AG04450 (cell line): Measurements from ENCODE around the gene MAP3K7. TPM values are rescaled to one million over a fixed set of nuclear protein-coding genes. Genes with fewer than 3 reads are reported as not detected.

Experiments
- CTCF ChIA-PET: fragments of 300-600, 350-600 bp; formaldehyde crosslinking; extraction: SDS; loops from one replicate; lab custom pipeline; 2022; ENCODE audit warnings: antibody characterized with exemption, inconsistent platforms; lab: Charles Lee
- POLR2A ChIA-PET: fragments of 350-600 bp; formaldehyde crosslinking; extraction: SDS; loops from one replicate; lab custom pipeline; 2021; ENCODE audit warnings: antibody characterized with exemption, inconsistent platforms; lab: Yijun Ruan, JAX
- DNase-seq: peaks from one replicate; pipeline ENCODE4 v3.0.0-alpha.2; 2011; ENCODE audit warnings: low read depth, low spot score
- H3K27ac ChIP-seq: one replicate; pipeline ENCODE4 v1.5.1; 2012; ENCODE audit warnings: low read depth, low read length, control low read depth
- H3K27me3 ChIP-seq: one replicate; pipeline ENCODE4 v1.6.0; 2012; ENCODE audit warnings: low read length; ENCODE audit not compliant: control insufficient read depth, insufficient read depth
- H3K4me3 ChIP-seq: 2 replicates; pipeline ENCODE4 v1.5.1; 2011; ENCODE audit warnings: mild to moderate bottlenecking, low read depth, low read length, control low read depth
- H3K9me3 ChIP-seq: 2 replicates; pipeline ENCODE4 v1.5.1; 2012; ENCODE audit warnings: low read length; ENCODE audit not compliant: control insufficient read depth, insufficient read depth
- polyA plus RNA-seq: library from polyadenylated mRNA; depleted of rRNA; stranded (reverse); fragments of >200 nt; gene quantifications from 2 replicates; pipeline ENCODE4 v1.2.3, GENCODE V29; 2011
- TF ChIP-seq, protein P1 (sequence below): IDR thresholded peaks from 2 replicates; pipeline ENCODE4 v1.5.1; 2011; ENCODE audit warnings: low read depth, low read length, control low read depth, inconsistent platforms

The MAP3K7 gene
- polyA plus RNA-seq, 1 experiment = 52.4 TPM

DNA sequence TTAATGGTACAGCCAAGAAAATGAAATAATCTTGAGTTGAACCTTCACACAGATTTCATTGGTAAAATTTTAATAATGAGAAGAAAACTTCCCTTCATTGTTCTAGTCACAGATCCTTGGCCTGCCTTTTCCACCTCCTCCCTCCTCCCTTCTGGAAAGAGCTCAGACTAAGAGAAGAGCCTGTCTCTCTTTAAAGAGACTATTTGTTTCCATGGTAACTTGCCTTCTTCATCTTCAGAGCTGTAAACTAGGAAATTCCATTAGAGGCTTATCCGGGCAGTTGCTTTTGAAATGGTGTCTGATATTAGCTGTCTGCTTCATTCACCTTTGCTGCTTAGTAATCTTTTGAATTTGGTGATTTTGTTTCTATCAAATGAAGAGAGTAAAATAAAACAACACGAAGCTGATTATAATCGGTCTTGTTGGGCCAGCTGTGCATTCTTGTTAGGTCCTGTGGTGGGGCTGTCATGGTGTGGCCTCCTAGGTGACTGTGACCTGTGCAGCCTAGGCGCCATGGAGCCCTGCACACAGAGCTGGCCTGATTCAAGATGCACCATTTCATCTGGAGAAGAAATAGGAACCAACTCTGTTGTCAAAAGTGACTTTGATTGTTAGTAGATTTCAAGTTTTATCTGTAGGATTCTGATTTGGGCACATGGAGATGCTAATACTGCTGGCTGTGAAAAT is 96.7 kb downstream of the MAP3K7 start:
- no peak for DNase-seq
- TF ChIP-seq, protein P1, sequence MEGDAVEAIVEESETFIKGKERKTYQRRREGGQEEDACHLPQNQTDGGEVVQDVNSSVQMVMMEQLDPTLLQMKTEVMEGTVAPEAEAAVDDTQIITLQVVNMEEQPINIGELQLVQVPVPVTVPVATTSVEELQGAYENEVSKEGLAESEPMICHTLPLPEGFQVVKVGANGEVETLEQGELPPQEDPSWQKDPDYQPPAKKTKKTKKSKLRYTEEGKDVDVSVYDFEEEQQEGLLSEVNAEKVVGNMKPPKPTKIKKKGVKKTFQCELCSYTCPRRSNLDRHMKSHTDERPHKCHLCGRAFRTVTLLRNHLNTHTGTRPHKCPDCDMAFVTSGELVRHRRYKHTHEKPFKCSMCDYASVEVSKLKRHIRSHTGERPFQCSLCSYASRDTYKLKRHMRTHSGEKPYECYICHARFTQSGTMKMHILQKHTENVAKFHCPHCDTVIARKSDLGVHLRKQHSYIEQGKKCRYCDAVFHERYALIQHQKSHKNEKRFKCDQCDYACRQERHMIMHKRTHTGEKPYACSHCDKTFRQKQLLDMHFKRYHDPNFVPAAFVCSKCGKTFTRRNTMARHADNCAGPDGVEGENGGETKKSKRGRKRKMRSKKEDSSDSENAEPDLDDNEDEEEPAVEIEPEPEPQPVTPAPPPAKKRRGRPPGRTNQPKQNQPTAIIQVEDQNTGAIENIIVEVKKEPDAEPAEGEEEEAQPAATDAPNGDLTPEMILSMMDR = no peak
- H3K4me3 ChIP-seq = no peak overlapping the region
- no peaks in the 10 kb centered on the region for H3K9me3 ChIP-seq
- no peak overlapping the region for H3K27ac ChIP-seq
- ChIA-PET POLR2A (no interaction called here), CTCF (interaction anchor here (2.9 kb wide), 1 partner anchor 11 kb away, joined by 13 read pairs; no protein-coding TSS in a partner anchor)
- peaks cover 7% of the 10 kb centered on the region for H3K27me3 ChIP-seq

DNA sequence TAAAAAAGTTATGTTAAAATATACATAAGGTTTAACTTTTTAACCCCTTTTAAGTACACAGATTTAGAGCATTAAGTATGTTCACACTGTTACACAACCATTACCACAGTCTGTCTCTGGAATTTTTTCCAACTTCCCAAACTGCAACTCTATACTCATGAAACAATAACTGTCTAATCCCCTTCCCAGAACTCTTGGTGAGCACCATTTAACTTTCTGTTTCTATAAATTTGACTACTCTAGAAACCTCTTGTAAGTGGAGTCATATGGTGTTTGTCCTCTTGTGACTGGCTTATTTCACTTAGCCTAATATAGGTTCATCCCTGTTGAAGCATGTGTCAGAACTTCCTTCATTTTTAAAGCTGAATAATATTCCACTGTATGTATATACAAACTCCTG is 98.1 kb downstream of the MAP3K7 start:
- TF ChIP-seq, protein P1 = no peak
- Histone ChIP-seq H3K27ac (no peak overlapping the region), H3K27me3 (peaks cover 5% of the 10 kb centered on the region), H3K4me3 (no peak overlapping the region), H3K9me3 (no peaks in the 10 kb centered on the region)
- CTCF ChIA-PET = interaction anchor here (1.4 to 2.9 kb wide), 3 partner anchors 10 to 548 kb away, joined by 5 to 13 read pairs (median 5); no protein-coding TSS in a partner anchor
- POLR2A ChIA-PET = no interaction called here
- no peak for DNase-seq

GRCh38 chr6:90485635-90486277 is 101.1 kb downstream of the MAP3K7 start:
- Histone ChIP-seq H3K4me3 (no peak overlapping the region), H3K9me3 (no peaks in the 10 kb centered on the region), H3K27ac (no peak overlapping the region), H3K27me3 (peaks cover 5% of the 10 kb centered on the region)
- CTCF ChIA-PET = no interaction called here
- TF ChIP-seq, protein P1 = no peak
- no peak for DNase-seq
- POLR2A ChIA-PET = no interaction called here

GRCh38 chr6:90484903-90485302 is 102.0 kb downstream of the MAP3K7 start:
- Histone ChIP-seq H3K9me3 (no peaks in the 10 kb centered on the region), H3K27me3 (peaks cover 5% of the 10 kb centered on the region), H3K4me3 (no peak overlapping the region), H3K27ac (no peak overlapping the region)
- ChIA-PET POLR2A (no interaction called here), CTCF (interaction anchor here (0.8 to 2.6 kb wide), 2 partner anchors 97 to 544 kb away, joined by 3 to 15 read pairs; no protein-coding TSS in a partner anchor)
- DNase-seq = no peak
- TF ChIP-seq, protein P1 = no peak

- TF ChIP-seq, protein P1 = no peak
- POLR2A ChIA-PET = no interaction called here
- peaks cover 5% of the 10 kb centered on the region for H3K27me3 ChIP-seq
- H3K9me3 ChIP-seq = no peaks in the 10 kb centered on the region
- H3K4me3 ChIP-seq = no peak overlapping the region
- H3K27ac ChIP-seq = no peak overlapping the region
- DNase-seq = no peak
- CTCF ChIA-PET = interaction anchor here (0.8 to 2.6 kb wide), 2 partner anchors 96 to 544 kb away, joined by 3 to 15 read pairs; no protein-coding TSS in a partner anchor
Measured at GRCh38 chr6:90484385-90484784, 102.5 kb downstream of the MAP3K7 start.
